ENCODE data around the gene HPCAL1.

Gene HPCAL1

DNA sequence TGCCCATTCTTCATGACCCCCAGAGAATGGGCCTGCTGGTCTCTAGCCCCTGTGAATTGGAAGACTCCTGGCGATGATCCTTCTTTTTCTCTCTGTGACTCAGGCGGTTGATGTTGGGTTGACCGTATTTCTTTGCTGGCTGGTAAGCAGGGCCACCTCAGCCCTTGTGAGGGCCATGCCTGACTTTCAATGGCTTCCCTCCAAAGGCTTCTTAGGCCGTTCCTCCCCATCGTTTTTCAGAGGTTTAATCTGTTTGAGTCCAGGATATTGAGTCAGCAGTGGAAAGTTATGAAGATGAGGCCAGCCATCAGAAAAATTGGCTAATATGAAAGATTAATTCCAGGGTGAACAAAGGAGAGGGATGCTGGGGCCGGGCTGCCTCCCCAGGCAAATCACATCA lies 13.6 kb downstream of the HPCAL1 start:
- peaks cover 14% of the 10 kb centered on the region for H3K36me3 ChIP-seq (ENCODE audit: control insufficient read depth, insufficient read depth, low read length)
- 91 to 96% methylated on average over 3 to 4 of the region's 6 CpGs for WGBS, 2 experiments (ENCODE audit: insufficient coverage in 2 of 2)
- H3K4me3 ChIP-seq (ENCODE audit: extremely low read depth, insufficient read depth, low read length, poor library complexity, severe bottlenecking), result no peak overlapping the region
- no peak overlapping the region for H3K27ac ChIP-seq (ENCODE audit: low read depth, low read length, severe bottlenecking)
- no peaks in the 10 kb centered on the region for H3K9me3 ChIP-seq (ENCODE audit: control insufficient read depth, low read length)
- H3K4me1 ChIP-seq (ENCODE audit: control insufficient read depth, insufficient read depth, low read length, poor library complexity, severe bottlenecking), result peaks cover 2% of the 10 kb centered on the region

DNA sequence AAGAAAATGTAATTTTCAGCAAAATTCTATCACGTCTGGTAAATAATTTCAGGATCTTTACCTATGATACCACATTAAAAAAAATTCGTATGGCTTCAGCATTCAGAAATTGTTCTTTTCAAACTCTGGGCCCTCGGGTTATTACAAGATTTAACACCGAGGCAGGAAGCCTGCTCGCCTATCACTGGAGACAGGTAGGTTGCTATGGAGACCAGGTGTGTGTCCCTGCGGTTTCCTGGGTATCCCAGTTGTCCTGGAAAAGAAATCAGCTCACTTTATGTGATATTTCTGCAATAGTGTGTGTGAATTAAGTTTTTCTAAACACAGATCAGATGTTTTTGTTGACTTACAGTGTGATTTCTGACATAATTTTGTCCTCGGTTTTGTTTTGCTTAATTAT lies 14.2 kb downstream of the HPCAL1 start:
- Histone ChIP-seq H3K36me3 (ENCODE audit: control insufficient read depth, insufficient read depth, low read length) (peaks cover 15% of the 10 kb centered on the region), H3K9me3 (ENCODE audit: control insufficient read depth, low read length) (no peaks in the 10 kb centered on the region), H3K4me1 (ENCODE audit: control insufficient read depth, insufficient read depth, low read length, poor library complexity, severe bottlenecking) (peaks cover 2% of the 10 kb centered on the region), H3K27ac (ENCODE audit: low read depth, low read length, severe bottlenecking) (no peak overlapping the region), H3K4me3 (ENCODE audit: extremely low read depth, insufficient read depth, low read length, poor library complexity, severe bottlenecking) (no peak overlapping the region)
- WGBS, 2 experiments (ENCODE audit: insufficient coverage in 2 of 2), result 94 to 97% methylated on average over 4 to 5 of the region's 7 CpGs

DNA sequence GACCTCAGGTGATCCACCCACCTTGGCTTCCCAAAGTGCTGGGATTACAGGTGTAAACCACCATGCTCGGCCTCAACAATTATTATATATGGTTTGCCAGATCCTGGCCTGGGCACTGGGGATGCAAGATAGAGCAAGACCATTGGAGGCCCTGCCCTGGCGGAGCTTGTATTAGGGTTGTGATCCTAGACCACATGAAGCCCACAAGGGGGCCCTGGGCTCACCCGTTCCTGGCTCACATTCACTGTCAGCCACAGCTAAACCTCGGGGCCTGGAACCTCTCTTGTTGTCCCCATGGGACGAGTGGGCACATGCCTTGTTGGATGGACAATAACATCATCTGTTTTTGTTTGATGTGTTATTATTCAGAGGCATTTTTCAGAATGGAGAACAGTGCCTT lies 14.9 kb downstream of the HPCAL1 start:
- H3K36me3 ChIP-seq (ENCODE audit: control insufficient read depth, insufficient read depth, low read length), result peaks cover 8% of the 10 kb centered on the region
- WGBS, 2 experiments (ENCODE audit: insufficient coverage in 2 of 2), result 61 to 81% methylated on average over 2 to 4 of the region's 5 CpGs
- peaks cover 6% of the 10 kb centered on the region for H3K9me3 ChIP-seq (ENCODE audit: control insufficient read depth, low read length)
- no peak overlapping the region for H3K27ac ChIP-seq (ENCODE audit: low read depth, low read length, severe bottlenecking)
- H3K4me3 ChIP-seq (ENCODE audit: extremely low read depth, insufficient read depth, low read length, poor library complexity, severe bottlenecking), result no peak overlapping the region
- H3K4me1 ChIP-seq (ENCODE audit: control insufficient read depth, insufficient read depth, low read length, poor library complexity, severe bottlenecking), result peaks cover 2% of the 10 kb centered on the region

GRCh38 chr2:10318345-10318744 lies 15.6 kb downstream of the HPCAL1 start:
- Histone ChIP-seq H3K9me3 (ENCODE audit: control insufficient read depth, low read length) (peaks cover 8% of the 10 kb centered on the region), H3K4me1 (ENCODE audit: control insufficient read depth, insufficient read depth, low read length, poor library complexity, severe bottlenecking) (peaks cover 2% of the 10 kb centered on the region), H3K4me3 (ENCODE audit: extremely low read depth, insufficient read depth, low read length, poor library complexity, severe bottlenecking) (no peak overlapping the region), H3K27ac (ENCODE audit: low read depth, low read length, severe bottlenecking) (no peak overlapping the region), H3K36me3 (ENCODE audit: control insufficient read depth, insufficient read depth, low read length) (peaks cover 8% of the 10 kb centered on the region)
- 93 to 94% methylated on average over 10 to 13 of the region's 13 CpGs for WGBS, 2 experiments (ENCODE audit: insufficient coverage in 2 of 2)

DNA sequence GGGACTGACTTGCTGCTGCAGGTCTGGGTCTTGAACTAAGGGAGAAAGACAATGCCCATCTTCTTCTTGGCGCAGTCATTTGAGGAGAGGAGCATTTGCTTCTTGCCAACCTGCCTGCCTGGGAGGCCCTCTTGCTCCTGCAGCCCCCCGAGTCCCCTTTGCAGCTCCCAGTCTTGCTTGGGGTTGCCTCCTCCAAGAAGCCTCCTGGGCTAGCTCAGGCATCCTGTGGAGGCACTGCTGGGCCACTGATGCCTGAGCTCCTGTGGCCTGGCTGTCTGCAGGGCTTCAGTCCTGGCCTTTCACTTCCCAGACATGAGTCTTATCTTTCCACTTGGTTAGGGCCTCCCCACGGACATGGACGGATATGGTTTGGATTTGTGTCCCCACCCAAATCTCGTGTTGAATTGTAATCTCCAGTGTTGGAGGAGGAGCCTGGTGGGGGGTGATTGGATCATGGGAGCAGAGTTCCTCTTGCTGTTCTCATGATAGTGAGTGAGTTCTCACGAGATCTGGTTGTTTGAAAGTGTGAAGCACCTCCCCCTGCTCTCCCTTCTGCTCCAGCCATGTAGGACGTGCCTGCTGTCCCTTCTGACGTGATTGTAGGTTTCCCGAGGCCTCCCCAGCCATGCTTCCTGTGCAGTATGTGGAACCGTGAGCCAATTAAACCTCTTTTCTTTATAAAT lies 17.3 kb downstream of the HPCAL1 start:
- Histone ChIP-seq H3K9me3 (ENCODE audit: control insufficient read depth, low read length) (peaks cover 8% of the 10 kb centered on the region), H3K36me3 (ENCODE audit: control insufficient read depth, insufficient read depth, low read length) (peaks cover 8% of the 10 kb centered on the region), H3K27ac (ENCODE audit: low read depth, low read length, severe bottlenecking) (no peak overlapping the region), H3K4me3 (ENCODE audit: extremely low read depth, insufficient read depth, low read length, poor library complexity, severe bottlenecking) (no peak overlapping the region), H3K4me1 (ENCODE audit: control insufficient read depth, insufficient read depth, low read length, poor library complexity, severe bottlenecking) (peaks cover 8% of the 10 kb centered on the region)
- 90 to 94% methylated on average over 6 to 8 of the region's 10 CpGs for WGBS, 2 experiments (ENCODE audit: insufficient coverage in 2 of 2)

- Histone ChIP-seq H3K4me1 (ENCODE audit: control insufficient read depth, insufficient read depth, low read length, poor library complexity, severe bottlenecking) (peaks cover 9% of the 10 kb centered on the region), H3K4me3 (ENCODE audit: extremely low read depth, insufficient read depth, low read length, poor library complexity, severe bottlenecking) (no peak overlapping the region), H3K27ac (ENCODE audit: low read depth, low read length, severe bottlenecking) (no peak overlapping the region), H3K36me3 (ENCODE audit: control insufficient read depth, insufficient read depth, low read length) (peaks cover 8% of the 10 kb centered on the region), H3K9me3 (ENCODE audit: control insufficient read depth, low read length) (peaks cover 8% of the 10 kb centered on the region)
- WGBS, 2 experiments (ENCODE audit: insufficient coverage in 2 of 2), result 93% methylated on average over 3 of the region's 4 CpGs; no CpG with 5 or more reads in 1 of the 2 experiments
These were observed 17.8 kb downstream of the HPCAL1 start for GRCh38 chr2:10320575-10320931.

DNA sequence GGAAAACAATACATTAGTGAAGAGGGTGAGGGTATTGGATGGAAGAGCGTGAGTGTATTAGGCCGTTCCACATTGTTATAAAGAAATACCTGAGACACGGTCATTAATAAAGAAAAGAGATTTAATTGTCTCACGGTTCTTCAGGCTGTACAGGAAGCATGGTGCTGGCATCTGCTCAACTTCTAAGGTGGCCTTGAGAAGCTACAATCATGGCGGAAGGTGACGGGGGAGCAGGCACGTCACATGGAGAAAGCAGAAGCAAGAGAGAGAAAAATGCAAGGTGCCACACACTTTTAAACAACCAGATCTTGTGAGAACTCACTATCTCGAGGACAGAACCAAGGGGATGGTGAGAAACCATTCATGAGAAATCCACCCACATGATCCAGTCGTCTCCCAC lies 18.2 kb downstream of the HPCAL1 start:
- no peak overlapping the region for H3K4me3 ChIP-seq (ENCODE audit: extremely low read depth, insufficient read depth, low read length, poor library complexity, severe bottlenecking)
- WGBS, 2 experiments (ENCODE audit: insufficient coverage in 2 of 2), result 93 to 96% methylated on average over 7 to 9 of the region's 9 CpGs
- H3K9me3 ChIP-seq (ENCODE audit: control insufficient read depth, low read length), result peaks cover 8% of the 10 kb centered on the region
- H3K4me1 ChIP-seq (ENCODE audit: control insufficient read depth, insufficient read depth, low read length, poor library complexity, severe bottlenecking), result peaks cover 12% of the 10 kb centered on the region
- peaks cover 8% of the 10 kb centered on the region for H3K36me3 ChIP-seq (ENCODE audit: control insufficient read depth, insufficient read depth, low read length)
- no peak overlapping the region for H3K27ac ChIP-seq (ENCODE audit: low read depth, low read length, severe bottlenecking)

DNA sequence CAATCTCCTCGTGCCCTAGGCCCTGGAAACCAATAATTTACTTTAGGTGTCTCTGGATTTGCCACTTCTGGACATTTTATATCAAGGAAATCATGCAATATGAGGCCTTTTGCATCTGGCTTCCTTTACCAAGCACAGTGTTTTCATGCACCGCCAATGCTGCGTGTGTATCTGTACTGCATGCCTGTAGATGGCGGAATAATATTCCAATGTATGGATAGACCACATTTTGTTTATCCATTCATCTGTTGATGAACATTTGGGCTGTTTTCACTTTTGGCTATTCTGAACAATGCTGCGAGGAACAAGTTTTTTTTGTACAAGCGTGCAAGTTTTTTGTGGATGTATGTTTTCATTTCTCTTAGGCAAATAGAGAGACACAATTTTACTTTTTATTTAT lies 18.9 kb downstream of the HPCAL1 start:
- whole genome bisulfite sequencing, 2 experiments (ENCODE audit: insufficient coverage in 2 of 2), result 100% methylated on average over 1 to 4 of the region's 6 CpGs
- Histone ChIP-seq H3K4me3 (ENCODE audit: extremely low read depth, insufficient read depth, low read length, poor library complexity, severe bottlenecking) (no peak overlapping the region), H3K27ac (ENCODE audit: low read depth, low read length, severe bottlenecking) (no peak overlapping the region), H3K4me1 (ENCODE audit: control insufficient read depth, insufficient read depth, low read length, poor library complexity, severe bottlenecking) (peaks cover 12% of the 10 kb centered on the region), H3K9me3 (ENCODE audit: control insufficient read depth, low read length) (peaks cover 8% of the 10 kb centered on the region), H3K36me3 (ENCODE audit: control insufficient read depth, insufficient read depth, low read length) (peaks cover 8% of the 10 kb centered on the region)

- Histone ChIP-seq H3K27ac (ENCODE audit: low read depth, low read length, severe bottlenecking) (no peak overlapping the region), H3K4me1 (ENCODE audit: control insufficient read depth, insufficient read depth, low read length, poor library complexity, severe bottlenecking) (peaks cover 12% of the 10 kb centered on the region)
- 95 to 100% methylated on average over 3 to 4 of the region's 4 CpGs for WGBS, 2 experiments (ENCODE audit: insufficient coverage in 2 of 2)
These were observed 19.8 kb downstream of the HPCAL1 start for GRCh38 chr2:10322481-10322880.

GRCh38 chr2:10322973-10323372 lies 20.3 kb downstream of the HPCAL1 start:
- peaks cover 8% of the 10 kb centered on the region for H3K9me3 ChIP-seq (ENCODE audit: control insufficient read depth, low read length)
- 89 to 100% methylated on average over 2 to 13 of the region's 13 CpGs for WGBS, 2 experiments (ENCODE audit: insufficient coverage in 2 of 2)
- peaks cover 8% of the 10 kb centered on the region for H3K36me3 ChIP-seq (ENCODE audit: control insufficient read depth, insufficient read depth, low read length)
- H3K27ac ChIP-seq (ENCODE audit: low read depth, low read length, severe bottlenecking), result no peak overlapping the region
- H3K4me3 ChIP-seq (ENCODE audit: extremely low read depth, insufficient read depth, low read length, poor library complexity, severe bottlenecking), result no peak overlapping the region
- peaks cover 12% of the 10 kb centered on the region for H3K4me1 ChIP-seq (ENCODE audit: control insufficient read depth, insufficient read depth, low read length, poor library complexity, severe bottlenecking)

More at GRCh38 chr2:10322481-10322880, 19.8 kb downstream of the HPCAL1 start:
- peaks cover 8% of the 10 kb centered on the region for H3K9me3 ChIP-seq (ENCODE audit: control insufficient read depth, low read length)
- no peak overlapping the region for H3K4me3 ChIP-seq (ENCODE audit: extremely low read depth, insufficient read depth, low read length, poor library complexity, severe bottlenecking)
- peaks cover 8% of the 10 kb centered on the region for H3K36me3 ChIP-seq (ENCODE audit: control insufficient read depth, insufficient read depth, low read length)

DNA sequence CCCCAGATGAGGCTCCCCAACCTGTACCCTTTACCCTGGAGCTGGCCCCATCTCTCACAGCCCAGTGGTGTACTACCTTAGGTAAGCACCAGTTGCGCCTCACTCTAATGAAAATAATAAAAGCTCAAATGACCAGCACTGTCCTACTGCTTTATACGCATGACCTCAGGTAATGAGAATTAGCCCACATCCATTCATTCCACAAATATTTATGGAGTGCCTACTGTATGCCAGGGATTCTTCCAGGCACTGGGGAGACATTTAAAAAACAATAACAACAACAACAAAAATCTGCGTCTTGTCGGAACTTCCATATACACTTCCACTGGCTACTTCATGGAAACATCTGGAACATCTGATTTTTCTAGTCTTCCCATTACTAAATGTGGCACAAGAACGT lies 20.8 kb downstream of the HPCAL1 start:
- H3K27ac ChIP-seq (ENCODE audit: low read depth, low read length, severe bottlenecking), result peak overlapping the region; percentile 75
- peaks cover 12% of the 10 kb centered on the region for H3K4me1 ChIP-seq (ENCODE audit: control insufficient read depth, insufficient read depth, low read length, poor library complexity, severe bottlenecking)
- WGBS, 2 experiments (ENCODE audit: insufficient coverage in 2 of 2), result 93 to 100% methylated on average over 4 of the region's 5 CpGs
- H3K9me3 ChIP-seq (ENCODE audit: control insufficient read depth, low read length), result peaks cover 8% of the 10 kb centered on the region
- H3K4me3 ChIP-seq (ENCODE audit: extremely low read depth, insufficient read depth, low read length, poor library complexity, severe bottlenecking), result no peak overlapping the region
- H3K36me3 ChIP-seq (ENCODE audit: control insufficient read depth, insufficient read depth, low read length), result peaks cover 8% of the 10 kb centered on the region

Measured in mesodermal cell (in vitro differentiated cells).